GM12874 (cell line): ENCODE results near the gene HOXC12.

Experiments used
- CTCF ChIP-seq: IDR thresholded peaks from 2 replicates; pipeline ENCODE4 v1.5.1; 2011; ENCODE audit warnings: low read depth, mild to moderate bottlenecking, control low read depth, low read length, moderate library complexity; ENCODE audit not compliant: insufficient read depth

The HOXC12 gene

GRCh38 chr12:53991077-53991460, 36.4 kb downstream of the HOXC12 start:
- TF ChIP-seq CTCF = no peak

GRCh38 chr12:53992377-53992889, 37.7 kb downstream of the HOXC12 start:
- TF ChIP-seq CTCF = no peak

- no peak for TF ChIP-seq CTCF
These were observed 38.7 kb downstream of the HOXC12 start for GRCh38 chr12:53993162-53994008.

- no peak for TF ChIP-seq CTCF
These were observed 39.2 kb downstream of the HOXC12 start for GRCh38 chr12:53994009-53994263.

GRCh38 chr12:53994264-53995001, 39.7 kb downstream of the HOXC12 start:
- TF ChIP-seq CTCF = no peak

- no peak for TF ChIP-seq CTCF
These were observed 40.3 kb downstream of the HOXC12 start for GRCh38 chr12:53995002-53995377.

- TF ChIP-seq CTCF = no peak
These were observed 40.9 kb downstream of the HOXC12 start for GRCh38 chr12:53995378-53996239.
